K562 (cell line): Measurements from ENCODE around the gene PID1. TPM values are rescaled to one million over a fixed set of nuclear protein-coding genes. Genes with fewer than 3 reads are reported as not detected.

Source experiments
- ATAC-seq: fragments of 200-7000 bp; cut with Tn5 transposase; 3 replicates; pipeline ENCODE4 v1.9.1; 2020; ENCODE audit warnings: moderate library complexity
- BruUV-seq: library from RNA; stranded (reverse); fragments of 400-500 nt; replicated peaks from 2 replicates; lab custom pipeline; 2021; lab: Mats Ljungman, UMichigan
- CTCF ChIA-PET: fragments of 300-600 bp; formaldehyde crosslinking; extraction: SDS; loops from one replicate; lab custom pipeline; 2021; ENCODE audit warnings: low intra/inter-chr PET ratio; lab: Yijun Ruan, JAX
- POLR2A ChIA-PET: fragments of 300-600, 350-650 bp; sonication (Branson Sonifier 250); formaldehyde crosslinking; extraction: SDS; loops from one replicate; lab custom pipeline; 2021; ENCODE audit warnings: antibody characterized with exemption, inconsistent platforms; lab: Yijun Ruan, JAX
- DNase-seq, 4 experiments: peaks; one replicate each; pipeline versions ENCODE4 v3.0.0 to v3.0.0-alpha.2; 2011 to 2018; ENCODE audit warnings: low spot score in 3 of 4, mixed read lengths in 3 of 4; ENCODE audit errors: extremely low read depth in 1 of 4
- FAIRE-seq: peaks from 2 replicates; lab custom pipeline; 2011; peaks lifted over from hg19 to GRCh38; lab: Jason Lieb, UNC
- H2AFZ ChIP-seq: 2 replicates; pipeline ENCODE4 v1.6.0; 2011; ENCODE audit warnings: low read depth, low read length, control low read depth, inconsistent platforms
- H3K27ac ChIP-seq: fragments of 200-600 bp; 3 replicates; pipeline ENCODE4 v1.8.0; 2011; ENCODE audit warnings: low read depth, mild to moderate bottlenecking, control low read depth, inconsistent platforms, low read length, moderate library complexity, mixed read lengths; ENCODE audit errors: extremely low read depth
- H3K27me3 ChIP-seq, 2 experiments: fragments of 300-600 bp in 1 of 2; 2 replicates in 1 of 2; 3 replicates in 1 of 2; pipeline versions ENCODE4 v1.6.0 to v1.8.0; 2011; ENCODE audit warnings: inconsistent platforms in 2 of 2, low read length in 2 of 2, mild to moderate bottlenecking in 1 of 2, mixed read lengths in 1 of 2, moderate library complexity in 1 of 2; ENCODE audit not compliant: control insufficient read depth in 2 of 2, insufficient read depth in 2 of 2
- H3K36me3 ChIP-seq: fragments of 300-600 bp; 3 replicates; pipeline ENCODE4 v1.8.0; 2011; ENCODE audit warnings: mild to moderate bottlenecking, low read length, inconsistent platforms; ENCODE audit not compliant: control insufficient read depth, insufficient read depth
- H3K4me1 ChIP-seq, 2 experiments: fragments of 200-600 bp in 1 of 2; replicated peaks in 1 of 2; 2 replicates in 1 of 2; 3 replicates in 1 of 2; pipeline versions ENCODE4 v1.5.1 to v1.8.0; 2011; ENCODE audit warnings: inconsistent platforms in 2 of 2, low read length in 2 of 2, mild to moderate bottlenecking in 1 of 2, mixed read lengths in 1 of 2, moderate library complexity in 1 of 2; ENCODE audit not compliant: control insufficient read depth in 2 of 2, insufficient read depth in 2 of 2
- H3K4me2 ChIP-seq: 2 replicates; pipeline ENCODE4 v1.6.1; 2011; ENCODE audit warnings: low read length, control low read depth, inconsistent platforms, mixed read lengths; ENCODE audit not compliant: insufficient read depth
- H3K4me3 ChIP-seq: fragments of 200-600 bp; sonication (generic), shearing (Covaris generic); 2 replicates; pipeline ENCODE4 v1.5.1; 2016; ENCODE audit warnings: control low read depth, inconsistent platforms
- H3K79me2 ChIP-seq: fragments of 200-600 bp; 3 replicates; pipeline ENCODE4 v1.8.0; 2011; ENCODE audit warnings: low read length, inconsistent platforms; ENCODE audit not compliant: control insufficient read depth, insufficient read depth
- H3K9ac ChIP-seq, 2 experiments: 2 replicates each; pipeline versions ENCODE4 v1.6.0 to v1.6.1; 2011; ENCODE audit warnings: low read depth in 2 of 2, low read length in 2 of 2, control low read depth in 1 of 2, inconsistent platforms in 1 of 2, mild to moderate bottlenecking in 1 of 2, mixed read lengths in 1 of 2; ENCODE audit not compliant: insufficient read depth in 1 of 2
- H3K9me1 ChIP-seq: one replicate; pipeline ENCODE4 v1.6.0; 2011; ENCODE audit warnings: inconsistent platforms, mild to moderate bottlenecking, low read length, moderate library complexity; ENCODE audit not compliant: control insufficient read depth, insufficient read depth
- H3K9me3 ChIP-seq: replicated peaks from 2 replicates; pipeline ENCODE4 v1.5.1; 2011; ENCODE audit warnings: low read depth, low read length, inconsistent platforms; ENCODE audit not compliant: control insufficient read depth, insufficient read depth
- H4K20me1 ChIP-seq: replicated peaks from 2 replicates; pipeline ENCODE4 v1.6.1; 2011; ENCODE audit warnings: low read length, inconsistent platforms, mixed read lengths; ENCODE audit not compliant: control insufficient read depth, insufficient read depth
- BRD9 ChIP-seq: fragments of 450-650 bp; IDR thresholded peaks from 2 replicates; pipeline ENCODE4 v1.6.1; 2018; ENCODE audit warnings: low read depth; ENCODE audit not compliant: partially characterized antibody
- CUX1 ChIP-seq: fragments of 200-800 bp; sonication (Bioruptor generic); IDR thresholded peaks from 2 replicates; pipeline ENCODE4 v1.6.1; 2016; ENCODE audit warnings: missing genetic modification characterization, missing compliant biosample characterization
- E2F5 ChIP-seq: sonication (generic); formaldehyde crosslinking; IDR thresholded peaks from 2 replicates; pipeline ENCODE4 v1.8.0; 2022; ENCODE audit warnings: mild to moderate bottlenecking, missing genetic modification reagents
- ETS1 ChIP-seq: conservative IDR thresholded peaks from 2 replicates; pipeline ENCODE4 v1.6.1; 2011; ENCODE audit warnings: low read depth, mild to moderate bottlenecking, low read length; ENCODE audit not compliant: control insufficient read depth
- JUN ChIP-seq, 2 experiments: sonication (generic) in 1 of 2; formaldehyde crosslinking in 1 of 2; IDR thresholded peaks; 2 replicates each; pipeline versions ENCODE4 v1.6.1 to v1.8.0; 2012 to 2022; ENCODE audit warnings: borderline replicate concordance in 2 of 2, mild to moderate bottlenecking in 2 of 2, improper control_type of control experiment in 1 of 2, low read depth in 1 of 2, low read length in 1 of 2, missing genetic modification reagents in 1 of 2
- MEF2D ChIP-seq: conservative IDR thresholded peaks from 2 replicates; pipeline ENCODE4 v1.6.1; 2016; ENCODE audit warnings: low read depth, missing genetic modification characterization, missing compliant biosample characterization
- MYNN ChIP-seq, 2 experiments: sonication (generic); formaldehyde crosslinking in 1 of 2; IDR thresholded peaks; 2 replicates each; pipeline versions ENCODE4 v1.5.0 to v1.6.1; 2016 to 2020; ENCODE audit warnings: antibody characterized with exemption in 1 of 2, missing genetic modification reagents in 1 of 2
- SMAD3 ChIP-seq: fragments of 450-650 bp; formaldehyde crosslinking; conservative IDR thresholded peaks from 2 replicates; pipeline ENCODE4 v1.4.0; 2020; ENCODE audit warnings: mild to moderate bottlenecking
- TBP ChIP-seq: optimal IDR thresholded peaks from 2 replicates; pipeline ENCODE3; 2011; ENCODE audit warnings: low read depth, low read length, improper control_type of control experiment
- TEAD2 ChIP-seq: fragments of 450-650 bp; IDR thresholded peaks from 2 replicates; pipeline ENCODE4 v1.6.1; 2016; ENCODE audit warnings: missing genetic modification characterization, control low read depth, missing compliant biosample characterization
- ZNF124 ChIP-seq: sonication (generic); formaldehyde crosslinking; IDR thresholded peaks from 2 replicates; pipeline ENCODE4 v1.8.1; 2022; ENCODE audit warnings: missing genetic modification reagents
- ZNF507 ChIP-seq: conservative IDR thresholded peaks from 2 replicates; pipeline ENCODE4 v1.6.1; 2017; ENCODE audit warnings: missing genetic modification characterization, missing compliant biosample characterization
- WGBS: fragments of 100-300 bp; shearing (Covaris generic); methylation state at CpG from one replicate; pipeline ENCODE4 v1.1.6; 2016; ENCODE audit warnings: low coverage, mixed read lengths; ENCODE audit not compliant: insufficient coverage; ENCODE audit errors: missing lambda C conversion rate; 5-methylcytosine and 5-hydroxymethylcytosine counted together
- in situ Hi-C: fragments of 300-500 bp; cut with MboI; formaldehyde crosslinking; loops from 4 replicates; pipeline ENCODE4 v1.15.0; 2018; ENCODE audit warnings: inconsistent platforms, mixed read lengths
- intact Hi-C: fragments of 100-400 bp; cut with micrococcal nuclease; formaldehyde crosslinking; loops from 2 replicates; pipeline ENCODE4 v1.14.2; 2022
- polyA plus RNA-seq, 8 experiments: library from polyadenylated mRNA; depleted of rRNA in 4 of 8; stranded (reverse) in 5 of 8; unstranded in 3 of 8; fragments of >200 nt; fragmentation: Nextera tagmentation in 2 of 8; fragmentation: Illumina TruSeq in 1 of 8; extraction: Ambion mirVana in 2 of 8; extraction: Trizol in 1 of 8; gene quantifications; 2 replicates each; pipeline versions ENCODE4 v1.2.1 to v1.2.3, GENCODE V29; 2011 to 2014; ENCODE audit warnings: inconsistent platforms in 1 of 8, missing spikeins in 1 of 8
- total RNA-seq, 7 experiments: library from RNA; depleted of rRNA in 6 of 7; stranded (reverse); fragments of >200 nt in 6 of 7; fragmentation: Illumina TruSeq in 2 of 7; extraction: Trizol in 2 of 7; gene quantifications; 2 replicates each; pipeline versions ENCODE4 v1.2.1 to v1.2.3, GENCODE V29; 2011 to 2021; ENCODE audit warnings: low replicate concordance in 1 of 7

The PID1 gene
- total and polyA plus RNA-seq, 9 of the 15 experiments (the other 6 are each of a cell fraction or from before 2014, with no cell fraction given): not detected

GRCh38 chr2:229099231-229099630 is 171.9 kb downstream of the PID1 start:
- FAIRE-seq (no peak), ATAC-seq (no peak), DNase-seq (no peak)
- BruUV-seq: no TSS peak
- Histone ChIP-seq H3K79me2 (no peaks in the 10 kb centered on the region), H3K4me3 (no peak overlapping the region), H2AFZ (no peak overlapping the region), H3K36me3 (no peaks in the 10 kb centered on the region), H3K9me1 (no peaks in the 10 kb centered on the region), H3K4me1 (no peaks in the 10 kb centered on the region), H3K27me3 (no peaks in the 10 kb centered on the region), H3K9me3 (no peaks in the 10 kb centered on the region), H3K9ac (no peak overlapping the region), H3K4me2 (no peak overlapping the region), H4K20me1 (no peaks in the 10 kb centered on the region), H3K27ac (no peak overlapping the region)
- in situ Hi-C loops (no loop called here), intact Hi-C loops (no loop called here)
- ChIA-PET POLR2A (no interaction called here), CTCF (no interaction called here)
- 13% methylated on average over 1 of the region's 1 CpG for WGBS
- TF ChIP-seq TBP (no peak), E2F5 (CRISPR knock-in tag) (no peak), CUX1 (CRISPR knock-in tag) (no peak), TEAD2 (no peak), SMAD3 (CRISPR knock-in tag) (no peak), MEF2D (no peak), ZNF124 (CRISPR knock-in tag) (no peak), JUN (IDR thresholded peaks at IDR 0.05; ENCODE audit: borderline replicate concordance, low read depth, low read length) (no peak), JUN (CRISPR knock-in tag; IDR thresholded peaks at IDR 0.05; ENCODE audit: borderline replicate concordance) (no peak), ZNF507 (tag) (no peak), BRD9 (no peak), ETS1 (no peak), MYNN (IDR thresholded peaks at IDR 0.05) (no peak), MYNN (CRISPR knock-in tag; IDR thresholded peaks at IDR 0.05) (no peak)
